VCaP (cell line): Measurements from ENCODE around the gene CEP68.

Source experiments
- H3K27ac ChIP-seq: fragments of 450-650 bp; 2 replicates; pipeline ENCODE4 v1.5.1; 2017
- TF ChIP-seq, protein P1 (sequence below): fragments of 450-650 bp; conservative IDR thresholded peaks from 2 replicates; pipeline ENCODE4 v1.5.1; 2017; ENCODE audit warnings: mild to moderate bottlenecking, moderate library complexity

The CEP68 gene

DNA sequence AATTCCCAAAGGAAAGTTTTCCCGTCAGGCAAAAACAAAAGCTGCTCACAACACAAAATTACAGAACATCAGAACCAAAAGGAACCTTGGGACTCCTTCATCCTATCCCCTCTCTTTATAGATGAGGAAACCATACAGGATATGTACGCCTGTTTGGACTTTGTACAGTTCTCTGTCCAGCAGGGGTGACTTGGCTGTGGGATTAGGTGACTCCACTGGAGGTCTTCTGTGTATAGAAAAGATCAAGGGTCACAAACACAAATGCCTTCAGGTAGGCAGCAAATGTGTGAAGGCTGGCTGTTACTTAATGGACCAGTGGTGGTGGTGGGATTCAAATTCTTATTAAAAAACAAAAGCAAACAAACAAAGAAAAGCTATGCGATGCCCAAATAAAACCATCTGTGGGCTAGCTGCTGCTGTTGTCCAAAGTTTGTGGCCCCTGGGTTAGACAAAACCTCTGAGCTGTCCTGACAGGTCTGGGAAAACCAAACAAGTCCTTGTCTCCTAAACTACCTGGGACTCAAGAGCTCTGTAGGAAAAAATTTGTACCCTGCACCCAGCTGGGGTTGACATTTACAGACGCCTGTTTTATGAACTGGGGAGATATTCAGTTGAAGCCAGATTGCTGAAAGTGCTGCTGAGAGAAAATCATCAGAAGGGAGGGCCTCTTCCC, 1.3 kb upstream of the CEP68 start:
- H3K27ac ChIP-seq = peak overlapping the region; percentile 82; the same call in 1 of the 2 replicates

DNA sequence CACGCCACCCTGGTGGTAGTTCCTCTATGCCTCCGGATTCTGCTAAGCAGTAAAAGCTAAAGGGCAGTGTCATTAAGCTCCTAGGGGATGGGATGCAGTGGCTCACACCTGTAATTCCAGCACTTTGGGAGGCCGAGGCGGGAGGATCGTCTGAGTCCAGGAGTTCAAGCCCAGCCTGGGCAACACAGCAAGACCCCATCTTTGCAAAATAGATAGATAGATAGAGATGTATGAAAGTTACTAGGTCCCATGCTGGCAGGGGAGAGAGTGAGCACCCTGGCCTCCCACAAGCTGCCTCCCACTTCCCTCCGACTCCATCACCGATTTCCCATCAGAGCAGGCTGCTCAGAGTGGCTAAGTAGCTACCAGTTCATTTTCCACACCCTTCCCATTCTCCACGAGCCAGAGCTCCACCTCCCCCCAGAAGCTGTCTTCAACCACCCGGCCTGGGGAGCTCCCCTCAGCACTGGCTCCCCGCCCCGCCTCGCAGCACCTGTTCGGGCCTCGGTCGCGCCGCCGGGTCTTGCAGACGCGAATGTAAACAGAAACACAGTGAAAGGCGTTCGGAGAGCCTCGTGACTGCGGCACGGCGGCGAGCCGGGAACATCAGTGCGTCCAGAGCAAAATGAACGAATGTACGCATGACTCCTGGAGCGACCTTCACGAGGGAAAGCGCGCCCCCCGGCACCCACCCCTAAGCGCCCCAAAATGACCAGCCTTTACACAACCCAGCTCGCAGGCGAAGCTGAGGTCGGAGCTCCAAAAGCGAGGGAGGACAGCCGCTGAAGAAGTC, 598 bp upstream of the CEP68 start:
- peak overlapping the region; percentile 82 for H3K27ac ChIP-seq

More for the DNA sequence above, 1.3 kb upstream of the CEP68 start:
- TF ChIP-seq, protein P1, sequence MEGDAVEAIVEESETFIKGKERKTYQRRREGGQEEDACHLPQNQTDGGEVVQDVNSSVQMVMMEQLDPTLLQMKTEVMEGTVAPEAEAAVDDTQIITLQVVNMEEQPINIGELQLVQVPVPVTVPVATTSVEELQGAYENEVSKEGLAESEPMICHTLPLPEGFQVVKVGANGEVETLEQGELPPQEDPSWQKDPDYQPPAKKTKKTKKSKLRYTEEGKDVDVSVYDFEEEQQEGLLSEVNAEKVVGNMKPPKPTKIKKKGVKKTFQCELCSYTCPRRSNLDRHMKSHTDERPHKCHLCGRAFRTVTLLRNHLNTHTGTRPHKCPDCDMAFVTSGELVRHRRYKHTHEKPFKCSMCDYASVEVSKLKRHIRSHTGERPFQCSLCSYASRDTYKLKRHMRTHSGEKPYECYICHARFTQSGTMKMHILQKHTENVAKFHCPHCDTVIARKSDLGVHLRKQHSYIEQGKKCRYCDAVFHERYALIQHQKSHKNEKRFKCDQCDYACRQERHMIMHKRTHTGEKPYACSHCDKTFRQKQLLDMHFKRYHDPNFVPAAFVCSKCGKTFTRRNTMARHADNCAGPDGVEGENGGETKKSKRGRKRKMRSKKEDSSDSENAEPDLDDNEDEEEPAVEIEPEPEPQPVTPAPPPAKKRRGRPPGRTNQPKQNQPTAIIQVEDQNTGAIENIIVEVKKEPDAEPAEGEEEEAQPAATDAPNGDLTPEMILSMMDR = no peak

DNA sequence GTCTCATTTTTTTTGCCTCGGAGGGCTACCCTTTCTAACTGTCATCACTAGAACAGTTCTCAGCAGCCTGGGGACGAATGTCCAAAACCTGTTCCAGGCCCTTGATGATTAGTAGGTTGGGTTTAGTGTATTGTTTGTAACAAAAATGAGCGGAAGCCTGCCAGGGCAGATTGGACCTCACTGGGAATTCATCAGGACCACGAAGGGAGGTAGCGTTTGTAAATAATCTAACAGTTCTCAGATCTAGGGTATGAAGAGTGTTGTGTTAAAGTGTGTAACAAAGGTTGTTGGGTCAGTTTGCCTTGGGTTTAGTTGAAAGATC, 799 bp downstream of the CEP68 start:
- TF ChIP-seq, protein P1 = no peak
- peak overlapping the region; percentile 82 for H3K27ac ChIP-seq

More for the DNA sequence above, 598 bp upstream of the CEP68 start:
- TF ChIP-seq, protein P1 = no peak

DNA sequence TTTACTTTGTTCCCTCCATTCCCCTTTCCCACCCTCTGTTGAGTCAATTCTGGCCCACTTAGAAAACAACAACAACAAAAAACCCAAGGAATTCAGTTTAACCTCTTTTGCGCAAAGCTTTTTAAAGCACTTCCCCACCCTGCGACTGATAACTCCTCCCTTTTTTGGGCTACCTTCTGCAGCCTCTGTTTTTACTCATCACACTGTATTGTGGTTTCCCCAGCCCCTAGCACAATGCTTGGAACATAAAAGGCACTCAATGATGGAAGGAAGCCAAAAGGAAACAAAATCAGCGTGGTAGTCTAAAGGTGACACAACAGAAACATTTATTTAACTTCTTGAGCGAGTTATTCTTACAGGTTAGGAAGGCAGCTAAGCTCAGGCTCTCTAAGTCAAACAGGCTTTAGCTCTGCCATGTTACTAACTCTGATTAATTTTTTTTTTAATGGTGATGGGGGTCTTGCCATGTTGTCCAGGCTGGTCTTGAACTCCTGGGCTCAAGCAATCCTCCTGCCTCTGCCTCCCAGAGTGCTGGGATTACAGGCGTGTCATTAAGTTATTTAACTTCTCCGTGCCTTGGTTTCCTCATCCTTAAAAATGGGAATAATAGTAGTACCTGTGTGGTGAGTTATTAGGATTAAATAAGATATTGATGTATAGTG, 1.3 kb downstream of the CEP68 start:
- peak overlapping the region; percentile 82; the same call in 1 of the 2 replicates for H3K27ac ChIP-seq
- TF ChIP-seq, protein P1 = no peak

DNA sequence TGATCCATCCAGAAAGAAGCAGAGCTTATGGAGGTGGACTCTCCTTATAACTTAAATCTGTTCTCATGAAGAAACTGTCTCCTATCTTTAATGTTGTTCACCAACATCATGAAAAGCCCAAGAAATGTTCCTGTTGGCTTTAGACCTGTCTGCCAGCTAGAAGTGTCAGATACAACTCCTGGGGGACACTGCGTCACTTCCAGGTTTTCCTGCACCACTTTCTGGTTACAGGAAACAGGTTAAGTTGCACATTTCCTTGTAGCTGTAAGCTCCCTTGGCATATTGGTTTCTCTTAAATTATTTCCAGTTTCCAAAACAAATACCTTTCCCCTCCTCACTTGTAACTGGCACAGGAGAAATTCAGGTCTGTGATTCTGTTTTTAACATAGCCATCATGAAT, 2.9 kb downstream of the CEP68 start:
- TF ChIP-seq, protein P1 = no peak
- no peak overlapping the region for H3K27ac ChIP-seq

DNA sequence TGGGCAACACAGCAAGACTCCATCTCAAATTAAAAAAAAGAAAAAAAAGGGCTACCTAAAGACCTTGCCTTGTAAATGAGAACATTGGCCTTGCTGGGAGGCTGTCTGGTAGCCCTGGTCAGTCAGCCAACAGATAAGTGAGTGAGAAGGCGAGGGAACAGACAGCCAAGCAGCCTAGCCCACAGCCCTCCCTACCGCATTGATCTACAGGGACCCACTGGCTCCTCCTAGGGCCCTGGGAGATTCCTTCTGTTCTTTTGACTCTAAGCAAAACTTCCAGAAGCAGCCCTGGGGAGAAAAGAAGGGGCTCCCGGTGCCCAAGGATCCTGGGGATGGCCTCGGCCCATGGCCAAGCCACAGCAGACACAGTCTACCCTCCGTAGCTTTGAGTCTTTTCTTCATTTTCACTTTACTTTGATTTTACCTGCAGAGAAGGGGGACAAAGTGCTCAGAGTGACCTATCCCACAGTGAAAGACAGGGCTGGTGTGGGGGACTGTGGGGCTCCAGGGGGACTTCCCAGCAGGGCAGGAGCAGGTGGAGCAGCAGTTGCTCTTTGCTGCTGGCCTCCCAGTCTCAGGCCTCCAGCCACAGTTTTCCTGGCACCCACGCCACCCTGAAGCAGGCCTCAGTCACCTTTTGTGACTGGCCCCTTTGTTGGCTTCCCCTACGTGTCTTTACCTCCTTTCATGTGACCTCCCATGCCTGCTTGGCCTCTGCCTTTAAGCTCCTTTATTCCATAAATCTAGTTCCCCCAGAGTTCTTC, 5.1 kb downstream of the CEP68 start:
- TF ChIP-seq, protein P1 = no peak
- H3K27ac ChIP-seq = no peak overlapping the region

DNA sequence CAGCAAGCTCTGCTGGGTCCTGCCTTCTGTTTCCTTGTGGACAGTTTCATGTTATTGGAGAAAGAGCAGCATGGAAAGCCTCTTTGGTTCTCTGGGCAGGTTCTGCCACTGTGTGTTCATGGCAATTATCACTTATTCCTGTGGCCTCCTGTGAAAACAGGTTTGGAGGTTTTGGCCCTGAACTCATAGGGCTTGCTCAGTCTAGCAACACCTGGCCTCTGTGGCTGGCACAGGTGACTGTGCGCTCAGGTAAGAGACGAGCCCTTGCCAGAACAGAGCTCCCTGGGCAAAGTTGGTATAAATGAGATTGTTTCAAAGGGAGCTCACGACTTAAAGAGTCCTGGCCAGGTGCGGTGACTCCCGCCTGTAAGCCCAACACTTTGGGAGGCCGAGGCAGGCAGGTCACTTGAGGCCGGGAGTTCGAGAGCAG, 5.7 kb downstream of the CEP68 start:
- H3K27ac ChIP-seq = no peak overlapping the region
- TF ChIP-seq, protein P1 = no peak
